Stimulated activated CD4-positive, alpha-beta T cell treated with anti-CD3 and anti-CD28 coated beads, Interleukin-4, amount 100 ng/mL, for 4 hours (primary cell): ENCODE data around the gene CALML3.
"Not testable (repeated sequence)": the region's sequence is repeated elsewhere in the genome, so short reads cannot be mapped to it uniquely, and the experiment has no call there.

ENCODE experiments used
- DNase-seq, 2 experiments: peaks; one replicate each; pipeline ENCODE4 v3.0.0-alpha.2; 2020

Gene CALML3

DNA sequence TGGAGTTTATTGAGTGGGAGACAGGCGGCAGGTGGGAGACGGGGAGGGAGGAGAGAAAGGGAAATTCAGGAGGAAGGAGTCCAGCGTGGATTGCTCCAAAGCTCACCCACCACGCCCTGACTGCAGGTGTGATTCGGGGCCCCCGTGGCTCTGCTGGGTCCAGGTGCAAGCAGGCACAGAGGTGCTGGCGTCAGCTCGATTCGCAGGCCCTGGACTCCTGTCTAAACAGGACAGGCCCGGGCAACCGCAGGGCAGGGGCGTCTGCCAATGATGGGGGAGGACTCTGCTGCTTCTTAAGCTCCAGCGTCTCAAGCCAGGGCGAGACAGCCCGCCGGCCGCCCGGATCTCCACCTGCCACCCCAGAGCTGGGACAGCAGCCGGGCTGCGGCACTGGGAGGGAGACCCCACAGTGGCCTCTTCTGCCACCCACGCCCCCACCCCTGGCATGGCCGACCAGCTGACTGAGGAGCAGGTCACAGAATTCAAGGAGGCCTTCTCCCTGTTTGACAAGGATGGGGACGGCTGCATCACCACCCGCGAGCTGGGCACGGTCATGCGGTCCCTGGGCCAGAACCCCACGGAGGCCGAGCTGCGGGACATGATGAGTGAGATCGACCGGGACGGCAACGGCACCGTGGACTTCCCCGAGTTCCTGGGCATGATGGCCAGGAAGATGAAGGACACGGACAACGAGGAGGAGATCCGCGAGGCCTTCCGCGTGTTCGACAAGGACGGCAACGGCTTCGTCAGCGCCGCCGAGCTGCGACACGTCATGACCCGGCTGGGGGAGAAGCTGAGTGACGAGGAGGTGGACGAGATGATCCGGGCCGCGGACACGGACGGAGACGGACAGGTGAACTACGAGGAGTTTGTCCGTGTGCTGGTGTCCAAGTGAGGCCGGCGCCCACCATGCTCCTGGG, at the start of gene CALML3:
TSS of gene CALML3 (plus strand) at position 321 of the 920 bp plus-strand sequence. CDS start at position 446, 125 bp downstream.
- DNase-seq, result no peak

DNA sequence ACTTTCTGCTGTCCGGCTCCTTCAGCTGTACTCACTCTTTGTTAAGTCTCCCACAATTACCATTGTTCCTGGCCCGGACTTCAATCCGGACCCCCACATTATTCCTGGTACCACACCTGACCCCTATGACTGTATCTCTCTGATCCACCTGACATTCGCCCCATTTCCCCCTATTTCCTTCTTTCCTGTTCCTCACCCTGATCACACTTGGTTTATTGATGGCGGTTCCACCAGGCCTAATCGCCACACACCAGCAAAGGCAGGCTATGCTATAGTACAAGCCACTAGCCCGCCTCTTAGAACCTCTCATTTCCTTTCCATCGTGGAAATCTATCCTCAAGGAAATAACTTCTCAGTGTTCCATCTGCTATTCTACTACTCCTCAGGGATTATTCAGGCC, 49.7 kb upstream of the CALML3 start:
- DNase-seq, result not testable (repeated sequence)

DNA sequence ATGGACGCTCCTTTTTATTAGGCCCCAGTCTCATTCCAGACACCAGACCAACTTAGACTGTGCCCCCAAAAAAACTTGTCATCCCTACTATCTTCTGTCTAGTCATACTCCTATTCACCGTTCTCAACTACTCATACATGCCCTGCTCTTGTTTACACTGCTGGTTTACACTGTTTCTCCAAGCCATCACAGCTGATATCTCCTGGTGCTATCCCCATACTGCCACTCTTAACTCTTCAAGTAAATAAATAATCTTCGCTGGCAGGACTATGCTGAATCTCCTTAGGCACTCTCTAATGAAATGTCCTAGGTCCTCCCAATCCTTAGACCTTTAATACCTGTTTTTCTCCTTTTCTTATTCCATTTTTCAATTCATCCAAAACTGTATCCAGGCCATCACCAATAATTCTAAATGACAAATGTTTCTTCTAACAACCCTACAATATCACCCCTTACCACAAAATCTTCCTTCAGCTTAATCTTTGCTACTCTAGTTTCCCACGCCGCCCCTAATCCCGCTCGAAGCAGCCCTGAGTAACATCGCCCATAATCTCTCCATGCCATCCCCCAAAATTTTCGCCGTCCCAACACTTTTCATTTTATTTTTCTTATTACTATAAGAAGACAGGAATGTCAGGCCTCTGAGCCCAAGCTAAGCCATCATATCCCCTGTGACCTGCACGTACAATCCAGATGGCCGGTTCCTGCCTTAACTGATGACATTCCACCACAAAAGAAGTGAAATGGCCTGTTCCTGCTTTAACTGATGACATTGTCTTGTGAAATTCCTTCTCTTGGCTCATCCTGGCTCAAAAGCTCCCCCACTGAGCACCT, 48.6 kb upstream of the CALML3 start:
- DNase-seq, result not testable (repeated sequence)

DNA sequence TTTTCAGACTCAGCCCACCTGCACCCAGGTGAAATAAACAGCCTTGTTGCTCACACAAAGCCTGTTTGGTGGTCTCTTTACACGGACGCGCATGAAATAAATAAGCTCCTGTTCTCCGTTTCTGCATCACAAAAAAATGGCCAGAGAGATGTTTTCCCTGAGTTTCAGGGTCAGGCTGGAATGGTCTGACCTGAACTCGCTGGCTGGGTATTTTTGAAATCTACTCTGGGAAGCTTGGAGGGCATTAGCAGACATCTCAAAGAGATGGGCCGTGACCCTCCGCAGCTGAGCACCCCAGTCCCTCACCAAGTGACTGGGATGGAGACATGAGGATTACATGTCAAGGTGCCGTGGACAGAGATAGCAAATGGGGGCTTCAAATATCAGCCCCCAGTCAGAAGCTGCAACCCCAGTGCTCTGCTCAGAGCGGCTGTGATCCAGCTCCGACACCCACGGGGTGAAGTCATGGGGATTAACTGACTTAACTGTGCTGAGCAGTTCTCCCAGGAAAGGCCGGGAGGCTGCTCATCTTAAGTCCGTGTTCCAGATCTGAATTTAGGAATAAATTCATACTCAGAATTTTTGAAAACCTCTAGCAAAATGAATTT, 47.7 kb upstream of the CALML3 start:
- no peak for DNase-seq

DNA sequence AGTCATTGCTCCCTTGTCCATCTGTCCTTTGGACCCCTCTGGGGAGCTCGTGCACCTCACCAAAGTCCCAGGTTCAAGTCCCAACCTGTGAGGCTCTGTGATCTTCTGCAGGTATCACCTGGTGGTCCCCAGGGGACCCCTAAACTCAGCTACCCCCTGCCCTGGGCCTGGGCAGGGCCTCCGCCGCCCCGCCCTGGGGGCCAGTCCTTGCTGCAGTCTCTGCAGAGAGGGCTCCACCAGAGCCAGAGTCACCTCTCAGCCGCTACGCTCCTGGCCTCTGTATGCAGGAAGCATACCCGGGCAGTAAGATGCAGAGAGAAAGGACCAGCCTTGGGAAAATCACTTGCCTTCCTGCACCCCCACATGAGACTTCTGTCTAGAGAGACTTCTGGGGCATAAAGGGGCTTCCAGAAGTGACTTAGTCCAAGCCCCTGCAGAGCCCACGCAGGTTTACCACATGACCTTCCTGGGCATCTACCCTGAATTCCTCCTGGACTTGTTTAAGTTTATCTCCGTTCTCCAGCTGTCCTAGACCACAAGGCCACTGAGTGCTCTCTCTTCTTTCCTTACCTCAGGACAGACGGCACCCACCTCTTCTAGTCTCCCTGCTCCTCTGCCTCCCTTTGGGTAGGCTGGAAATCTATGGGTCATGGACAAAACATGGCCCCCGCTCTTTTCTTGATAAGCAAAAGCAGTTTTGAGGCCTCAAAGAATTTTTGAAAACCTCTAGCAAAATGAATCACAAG, 46.6 kb upstream of the CALML3 start:
- DNase-seq, result no peak

DNA sequence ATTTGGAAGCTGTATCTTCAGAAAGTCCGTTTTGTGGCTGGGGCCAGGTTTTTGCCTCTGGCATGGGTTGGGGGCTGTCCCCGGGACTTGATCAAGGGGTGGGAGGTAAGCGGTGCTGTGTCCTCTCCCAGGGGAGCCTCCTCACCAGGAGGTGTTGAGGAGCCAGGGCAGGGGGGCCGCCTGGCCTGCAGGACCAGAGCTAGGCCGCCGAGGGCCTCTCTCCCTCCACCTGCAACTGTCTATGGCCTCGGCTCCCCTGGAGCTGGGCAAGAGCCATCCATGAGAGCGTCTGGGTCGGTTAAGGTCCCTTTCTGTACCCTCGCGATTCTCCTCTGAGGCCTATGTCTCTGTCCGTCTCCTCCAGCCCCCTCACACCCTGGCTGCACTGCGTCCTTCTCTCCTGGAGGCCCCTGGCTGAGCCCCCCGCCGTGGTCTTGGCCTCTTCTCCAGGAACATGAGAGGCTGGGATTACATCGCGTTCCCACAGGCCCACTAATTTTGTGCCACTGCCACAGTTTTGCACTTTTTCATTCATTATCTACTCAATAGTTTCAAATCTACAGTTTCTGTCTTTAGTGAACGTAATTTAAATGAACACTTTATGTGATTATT, 46.0 kb upstream of the CALML3 start:
- no peak for DNase-seq

DNA sequence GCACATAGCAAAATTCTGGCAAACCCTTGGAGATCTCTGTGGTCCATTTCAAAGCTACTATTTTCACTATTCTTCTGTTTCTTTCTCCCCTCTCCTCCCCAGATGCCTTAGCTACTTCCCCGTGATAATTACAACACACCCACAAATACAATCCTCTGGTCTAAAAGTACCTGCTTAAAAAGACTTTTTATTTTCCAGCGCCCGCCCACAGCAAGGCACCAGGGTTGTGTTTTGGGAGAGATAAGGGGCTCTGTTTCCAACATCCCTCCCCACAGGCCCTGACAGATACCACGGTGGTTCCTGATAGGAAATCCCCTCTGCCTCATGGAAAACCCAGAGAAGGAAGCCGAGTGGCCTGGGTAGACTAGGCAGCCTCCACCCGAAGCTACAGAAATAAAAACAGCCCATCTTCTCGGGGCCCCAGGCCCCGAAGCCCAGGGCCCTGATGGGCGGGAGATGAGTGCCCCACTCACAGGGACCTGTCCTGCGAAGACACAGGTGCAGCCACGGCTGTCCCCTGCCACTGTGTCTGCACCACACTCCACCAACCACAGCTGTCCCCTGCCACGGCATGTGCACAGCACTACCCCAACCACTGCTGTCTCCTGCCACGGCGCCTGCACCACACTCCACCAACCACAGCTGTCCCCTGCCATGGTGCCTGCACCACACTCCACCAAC, 45.1 kb upstream of the CALML3 start:
- DNase-seq, result no peak

DNA sequence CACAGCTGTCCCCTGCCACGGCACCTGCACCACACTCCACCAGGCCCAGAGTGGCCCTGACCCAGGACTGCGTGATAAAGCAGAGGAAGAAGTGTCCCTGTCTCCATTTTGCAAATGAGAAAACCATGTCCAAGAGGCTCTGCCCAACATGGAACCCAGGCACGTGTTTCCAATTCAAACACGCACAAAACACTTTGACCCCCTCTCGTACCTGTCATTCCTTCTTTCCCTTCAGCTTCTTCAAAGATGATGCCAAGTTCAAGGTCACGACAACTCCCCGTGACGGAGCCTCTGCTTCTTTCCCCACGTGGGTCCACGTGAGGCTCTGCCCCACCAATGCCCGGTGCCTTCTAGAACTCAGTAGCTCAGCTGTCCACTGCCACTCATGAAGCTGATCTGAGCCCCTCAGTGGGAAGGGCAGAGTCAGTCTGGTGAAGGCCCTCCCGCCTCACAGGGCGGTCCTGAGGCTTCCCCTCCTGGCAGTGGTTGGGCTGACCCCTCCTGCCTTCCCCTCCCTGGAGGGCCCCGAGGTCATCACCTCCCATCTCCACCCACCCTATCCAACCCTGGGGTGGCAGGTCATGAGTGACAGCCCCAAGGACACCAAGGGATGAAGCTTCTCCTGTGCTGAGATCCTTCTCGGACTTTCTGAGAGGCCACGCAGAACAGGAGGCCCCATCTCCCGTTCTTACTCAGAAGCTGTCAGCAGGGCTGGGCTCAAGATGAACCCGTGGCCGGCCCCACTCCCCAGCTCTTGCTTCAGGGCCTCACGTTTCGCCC, 44.4 kb upstream of the CALML3 start:
- no peak for DNase-seq

DNA sequence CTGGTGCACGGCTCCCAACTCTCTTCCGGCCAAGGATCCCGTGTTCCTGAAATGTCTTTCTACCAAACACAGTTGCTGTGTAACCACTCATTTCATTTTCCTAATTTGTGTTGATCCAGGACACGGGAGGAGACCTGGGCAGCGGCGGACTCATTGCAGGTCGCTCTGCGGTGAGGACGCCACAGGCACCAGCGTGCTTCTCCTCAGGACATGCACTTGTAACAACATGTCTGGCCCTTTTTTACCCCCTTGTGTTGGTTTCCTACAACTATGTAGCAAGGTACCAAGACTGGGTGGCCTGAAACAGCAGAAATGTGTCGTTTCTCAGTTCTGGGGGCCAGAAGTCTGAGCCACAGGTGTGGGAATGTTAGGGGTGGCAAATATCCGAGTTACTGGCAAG, 43.6 kb upstream of the CALML3 start:
- no peak for DNase-seq

DNA sequence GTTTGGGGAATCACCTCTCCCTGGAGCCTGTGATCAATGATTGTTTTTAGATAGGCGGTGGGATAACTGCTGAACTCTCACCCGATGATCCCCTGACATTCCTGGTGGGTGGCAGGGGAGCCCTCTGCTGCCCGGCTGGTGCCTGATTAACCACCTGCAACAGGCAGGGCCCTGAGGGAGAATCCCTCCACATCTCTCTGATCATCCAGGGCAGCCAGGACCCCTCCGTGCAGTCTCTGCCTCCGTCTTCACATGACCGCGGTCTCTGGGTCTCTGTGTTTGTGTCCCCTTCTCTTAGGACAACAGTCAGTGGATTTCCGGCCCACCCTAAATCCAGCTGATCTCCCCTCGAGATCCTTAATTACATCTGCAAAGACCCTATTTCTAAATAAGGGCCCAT, 42.7 kb upstream of the CALML3 start:
- no peak for DNase-seq

DNA sequence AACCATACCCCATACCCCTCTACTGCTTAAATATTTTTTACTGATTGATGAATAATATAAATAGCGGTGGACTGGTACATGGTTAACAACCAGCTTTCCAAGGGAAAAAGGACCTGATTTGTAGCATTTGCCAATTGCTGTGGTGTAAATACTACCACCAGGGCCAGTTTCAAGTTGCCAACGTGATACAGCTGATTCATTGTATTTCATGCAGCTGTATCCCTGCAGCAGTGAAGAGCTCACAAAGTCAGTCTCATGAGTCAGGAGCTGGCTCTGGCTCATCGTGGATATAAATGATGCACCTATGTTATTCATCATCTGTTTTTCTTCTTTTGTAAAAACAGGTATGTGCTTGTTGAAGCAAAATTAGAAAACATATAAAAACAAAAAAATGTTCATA, 40.6 kb upstream of the CALML3 start:
- DNase-seq, result no peak

DNA sequence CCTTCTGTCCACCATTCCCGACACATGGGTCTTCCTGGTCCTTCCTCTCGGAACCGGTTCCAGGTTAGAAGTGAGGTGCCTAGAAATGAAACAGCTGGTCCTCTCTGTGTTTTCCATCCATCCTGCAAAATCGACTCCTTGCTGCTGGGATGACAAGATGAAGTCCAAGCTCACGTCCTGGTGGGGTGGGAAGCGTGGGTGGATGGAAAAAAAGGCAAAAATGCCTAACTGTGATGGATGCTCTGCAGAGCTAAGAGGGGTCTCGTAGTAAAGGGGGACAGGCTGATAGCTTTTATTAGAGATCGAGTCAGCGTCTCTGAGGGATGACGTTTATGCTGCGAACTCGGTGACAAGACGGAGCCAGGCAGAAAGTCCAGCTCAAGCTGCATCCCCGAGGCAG, 39.5 kb upstream of the CALML3 start:
- no peak for DNase-seq

DNA sequence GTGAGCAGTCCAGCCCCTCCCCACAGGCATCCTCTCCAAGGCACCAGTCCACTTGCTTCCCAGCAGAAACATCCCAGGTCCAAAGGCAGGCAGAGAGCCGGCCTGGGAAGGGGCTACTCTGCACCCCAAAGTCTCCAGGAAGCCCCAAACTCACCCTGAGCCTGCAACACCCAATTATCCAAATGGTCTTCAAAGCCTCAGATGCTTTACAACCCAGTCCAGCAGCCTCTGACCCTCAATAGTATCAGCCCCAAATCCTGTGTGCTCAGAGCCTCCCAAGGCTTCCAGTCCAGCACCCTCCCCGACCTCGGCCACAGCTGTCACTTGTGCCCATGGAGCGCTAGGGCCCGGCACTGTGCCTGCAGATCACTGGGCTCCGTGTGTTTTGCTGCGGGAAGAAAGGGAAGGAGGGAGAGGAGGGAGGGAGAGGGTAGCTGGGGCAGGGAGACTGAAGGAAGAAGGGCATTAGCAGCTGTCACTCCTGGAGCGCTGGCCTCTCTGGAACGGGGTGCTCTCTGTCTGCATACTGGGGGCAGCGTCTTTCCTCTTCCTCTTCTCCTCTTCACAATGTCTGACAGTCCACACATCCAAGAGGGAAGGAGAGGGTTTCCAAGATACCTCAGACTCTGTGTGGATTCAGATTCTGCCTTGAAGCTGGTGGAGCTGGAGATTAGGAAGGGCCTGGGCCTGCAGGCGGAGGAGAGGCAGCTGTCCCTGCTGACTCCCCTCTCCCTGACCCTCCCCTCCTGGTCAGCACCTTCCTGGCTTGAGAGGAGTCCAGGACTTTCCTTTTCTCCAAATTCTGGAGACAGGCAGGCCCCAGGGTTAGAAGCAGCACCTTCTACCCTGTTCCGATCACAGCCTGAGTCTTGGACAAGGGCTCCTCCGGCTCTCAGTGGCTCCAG, 38.6 kb upstream of the CALML3 start:
- no peak for DNase-seq

DNA sequence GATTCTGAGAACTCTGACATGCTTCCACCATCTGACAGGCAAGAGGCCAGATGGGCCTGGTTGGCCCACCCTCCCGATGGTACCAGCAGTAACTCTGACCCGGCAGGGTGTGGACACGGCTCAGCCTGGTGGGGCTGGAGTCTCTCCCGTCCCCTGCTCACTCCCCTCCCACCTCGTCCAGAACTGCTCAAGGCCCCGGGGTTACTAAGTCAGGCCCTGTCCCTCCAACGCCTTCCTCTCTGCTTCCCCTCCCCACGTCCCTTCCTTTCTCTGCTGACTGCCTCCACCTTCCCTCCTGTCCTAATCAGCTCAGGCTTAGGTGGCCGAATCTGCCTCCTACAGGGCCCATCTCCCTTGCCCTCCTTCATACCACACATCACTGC, 37.9 kb upstream of the CALML3 start:
- DNase-seq, result no peak

DNA sequence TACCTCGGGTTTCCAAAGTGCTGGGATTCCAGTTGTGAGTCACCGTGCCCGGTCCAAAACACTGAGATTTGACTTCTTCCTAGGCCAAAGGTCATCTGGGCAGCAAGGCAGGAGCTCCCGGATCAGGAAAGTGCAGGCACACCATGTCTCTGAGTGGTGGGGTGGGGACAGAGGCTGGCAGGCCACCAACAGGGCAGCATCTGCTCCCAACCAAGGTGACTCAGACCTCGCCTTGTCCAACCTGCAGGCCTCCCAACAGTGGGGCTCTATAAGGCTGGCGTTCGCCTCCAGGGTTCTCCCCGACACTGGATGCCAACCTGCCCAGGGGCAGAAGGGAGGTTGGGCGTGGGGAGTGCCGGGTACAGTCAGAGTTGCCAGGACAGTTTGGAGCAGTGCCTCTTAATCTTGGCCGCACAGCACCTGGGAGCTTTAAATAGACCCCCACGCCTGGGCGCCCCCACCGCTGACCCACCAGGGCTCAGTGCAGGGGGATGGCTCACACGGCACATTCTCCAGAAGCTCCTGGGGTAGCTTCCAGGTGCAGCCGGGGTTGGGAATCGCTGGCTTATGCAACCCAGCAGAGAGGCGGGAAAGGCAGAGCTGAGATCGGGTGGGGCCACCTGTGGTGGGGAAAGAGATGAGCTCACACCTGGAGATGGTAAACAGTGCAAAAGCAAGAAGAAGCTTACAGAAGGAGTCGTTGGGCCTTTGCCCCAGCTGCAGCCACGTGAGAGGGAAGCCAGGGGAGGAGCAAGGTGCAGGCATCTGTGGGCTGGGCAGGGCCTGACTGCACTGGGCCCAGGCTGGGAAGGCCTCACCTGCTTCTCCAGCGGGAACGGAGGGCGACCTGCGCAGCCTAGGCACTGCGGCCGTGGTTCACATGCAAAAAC, 36.2 kb upstream of the CALML3 start:
- no peak for DNase-seq

DNA sequence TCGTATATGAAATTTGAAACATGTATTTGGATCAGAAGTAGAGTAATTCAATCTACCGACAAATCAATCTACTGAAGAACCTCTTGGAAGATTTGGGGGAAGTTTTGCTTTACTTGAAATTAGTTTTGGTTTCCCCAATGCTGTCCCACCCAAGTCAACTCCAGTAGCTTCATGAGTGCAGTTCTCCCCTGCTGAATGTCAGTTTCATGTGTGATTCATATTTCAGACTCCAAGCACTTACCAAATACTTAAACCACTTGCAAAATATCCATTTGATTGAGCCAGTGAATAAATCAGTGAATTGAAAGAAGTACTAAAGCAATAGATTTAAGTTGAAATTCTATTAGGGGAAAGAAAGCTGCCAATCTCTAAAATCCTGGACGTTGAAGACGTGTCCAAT, 34.7 kb upstream of the CALML3 start:
- no peak for DNase-seq

DNA sequence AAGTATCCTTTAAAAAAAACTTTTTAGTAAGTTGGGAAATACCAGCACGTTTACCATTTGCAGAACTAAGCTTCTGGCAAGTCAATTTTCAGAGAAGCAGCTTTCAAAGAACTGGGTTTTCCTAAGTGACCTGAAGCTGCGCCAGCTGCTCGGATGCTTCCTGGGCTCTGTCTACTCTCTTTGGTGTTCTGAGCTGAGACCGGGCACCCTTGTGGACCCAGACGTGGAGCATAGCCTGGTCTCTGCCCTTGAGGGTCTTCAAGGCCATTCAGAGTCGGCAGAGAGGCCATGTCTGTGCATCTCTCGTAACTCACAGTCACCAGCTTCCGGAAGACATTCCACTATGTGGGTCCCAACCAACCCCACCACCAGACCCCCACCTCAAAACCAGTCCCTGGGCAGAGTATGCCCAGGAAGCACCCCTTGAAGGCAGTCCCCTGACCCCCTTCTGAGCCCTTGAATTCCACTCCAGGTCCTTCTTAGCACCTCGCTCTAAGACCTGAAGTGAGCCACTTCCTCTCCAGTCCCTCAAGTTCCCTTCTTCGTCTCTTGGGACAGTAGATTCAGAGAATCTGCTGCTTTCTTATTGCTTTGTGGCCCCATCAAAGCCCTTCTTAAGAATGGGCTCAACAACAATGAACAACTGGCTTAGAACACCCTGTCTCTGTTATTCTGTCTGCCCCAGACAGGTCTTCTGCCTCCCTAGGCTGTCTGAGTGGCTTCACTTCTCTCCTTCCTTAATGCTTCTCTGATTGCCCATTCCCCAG, 33.9 kb upstream of the CALML3 start:
- no peak for DNase-seq

DNA sequence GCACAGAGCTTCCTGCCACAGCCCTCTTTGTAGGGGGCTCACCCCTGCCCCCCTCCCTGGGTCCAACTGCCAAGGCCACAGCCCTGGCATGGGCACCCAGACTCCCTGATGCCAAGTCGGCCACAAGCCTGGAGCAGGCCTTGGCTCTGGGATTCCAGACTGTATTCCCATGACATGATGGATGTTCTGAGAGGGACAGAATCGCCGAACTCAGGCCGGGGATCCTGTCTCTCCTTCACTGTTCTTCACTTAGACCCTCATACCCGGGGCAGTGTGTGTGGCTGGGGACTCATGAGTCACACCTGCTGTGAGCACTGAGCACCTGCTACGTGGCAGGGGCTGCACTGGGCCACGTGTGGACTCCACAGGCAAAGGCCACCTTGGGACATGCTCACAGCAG, 33.3 kb upstream of the CALML3 start:
- no peak for DNase-seq
